Measurements from ENCODE around the gene DPCD.

DNA sequence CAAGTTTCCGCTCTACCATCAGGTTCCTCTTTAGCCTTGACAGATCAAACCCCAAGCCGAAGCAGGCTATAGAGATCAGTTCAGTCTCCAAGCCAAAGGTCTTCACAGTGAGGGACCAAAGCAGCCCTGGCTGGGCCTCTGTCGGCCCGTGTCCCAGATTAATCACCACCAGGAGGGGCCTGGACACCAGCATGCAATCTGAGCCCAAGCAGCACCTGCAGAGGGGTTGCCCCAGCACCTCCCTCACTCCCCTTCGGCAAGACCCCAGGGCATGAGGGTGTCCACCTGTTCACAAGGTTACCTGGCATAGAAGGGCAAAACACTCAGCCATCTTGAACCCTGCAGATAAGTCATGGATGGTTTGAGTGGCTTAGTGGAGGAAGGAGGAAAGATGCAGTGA, 70.9 kb downstream of the DPCD start:
- TF ChIP-seq POLR2A (IDR thresholded peaks at IDR 0.05; ENCODE audit: low read length) (no peak), GATA1 (IDR thresholded peaks at IDR 0.05; ENCODE audit: low read depth, low read length) (no peak)
